ENCODE results near the gene ABL2.
A peak's percentile ranks its signal among the peaks of the same experiment; 100 is the strongest.
"Not testable (repeated sequence)": the region's sequence is repeated elsewhere in the genome, so short reads cannot be mapped to it uniquely, and the experiment has no call there.

The ABL2 gene

GRCh38 chr1:179175011-179175841 lies 54.3 kb downstream of the ABL2 start:
- H3K4me3 ChIP-seq (ENCODE audit: low read depth, low read length), result no peak overlapping the region
- TF ChIP-seq POLR2A (IDR thresholded peaks at IDR 0.05; ENCODE audit: extremely low read depth, insufficient read length) (no peak), MYC (IDR thresholded peaks at IDR 0.05; ENCODE audit: low read depth, low read length) (no peak), MAX (IDR thresholded peaks at IDR 0.05; ENCODE audit: low read depth, low read length) (no peak), CTCF (IDR thresholded peaks at IDR 0.05; ENCODE audit: low read depth, low read length) (no peak)
- peak; percentile 60 for DNase-seq (ENCODE audit: low read depth)

GRCh38 chr1:179170468-179170770 lies 59.1 kb downstream of the ABL2 start:
- H3K4me3 ChIP-seq (ENCODE audit: low read depth, low read length); DNase-seq (ENCODE audit: low read depth): not testable (repeated sequence)

- H3K4me3 ChIP-seq (ENCODE audit: low read depth, low read length), result no peak overlapping the region
- TF ChIP-seq MYC (IDR thresholded peaks at IDR 0.05; ENCODE audit: low read depth, low read length), result no peak
- TF ChIP-seq POLR2A (IDR thresholded peaks at IDR 0.05; ENCODE audit: extremely low read depth, insufficient read length), result no peak
- TF ChIP-seq MAX (IDR thresholded peaks at IDR 0.05; ENCODE audit: low read depth, low read length), result no peak
- no peak for TF ChIP-seq CTCF (IDR thresholded peaks at IDR 0.05; ENCODE audit: low read depth, low read length)
- DNase-seq (ENCODE audit: low read depth), result peak; percentile 42
Observed at GRCh38 chr1:179169616-179170467, 59.6 kb downstream of the ABL2 start.

GRCh38 chr1:179168536-179168935 lies 60.9 kb downstream of the ABL2 start:
- DNase-seq (ENCODE audit: low read depth), result no peak
- TF ChIP-seq MYC (IDR thresholded peaks at IDR 0.05; ENCODE audit: low read depth, low read length), result no peak
- no peak for TF ChIP-seq POLR2A (IDR thresholded peaks at IDR 0.05; ENCODE audit: extremely low read depth, insufficient read length)
- TF ChIP-seq CTCF (IDR thresholded peaks at IDR 0.05; ENCODE audit: low read depth, low read length), result no peak
- TF ChIP-seq MAX (IDR thresholded peaks at IDR 0.05; ENCODE audit: low read depth, low read length), result no peak
- no peak overlapping the region for H3K4me3 ChIP-seq (ENCODE audit: low read depth, low read length)

GRCh38 chr1:179167955-179168354 lies 61.5 kb downstream of the ABL2 start:
- no peak for TF ChIP-seq MAX (IDR thresholded peaks at IDR 0.05; ENCODE audit: low read depth, low read length)
- no peak overlapping the region for H3K4me3 ChIP-seq (ENCODE audit: low read depth, low read length)
- no peak for DNase-seq (ENCODE audit: low read depth)

GRCh38 chr1:179167418-179167777 lies 62.1 kb downstream of the ABL2 start:
- TF ChIP-seq MYC (IDR thresholded peaks at IDR 0.05; ENCODE audit: low read depth, low read length) (no peak), CTCF (IDR thresholded peaks at IDR 0.05; ENCODE audit: low read depth, low read length) (no peak)
- DNase-seq (ENCODE audit: low read depth), result no peak
- no peak overlapping the region for H3K4me3 ChIP-seq (ENCODE audit: low read depth, low read length)
